Thyroid gland (tissue), 4 donors: ENCODE results near the gene KCNG1. TPM values are rescaled to one million over a fixed set of nuclear protein-coding genes. Genes with fewer than 3 reads are reported as not detected.

ENCODE experiments used
- DNase-seq, 2 donors: peaks; one replicate each; pipeline ENCODE4 v3.0.0-alpha.2; 2019
- H3K27ac ChIP-seq, 3 donors: fragments of 200-600 bp; sonication (generic); 1 replicate in 2 of 3; 2 replicates in 1 of 3; pipeline ENCODE4 v1.5.1; 2016 to 2019; ENCODE audit warnings: mild to moderate bottlenecking in 1 of 3, moderate library complexity in 1 of 3
- H3K27me3 ChIP-seq: fragments of 200-600 bp; sonication (generic); one replicate; pipeline ENCODE4 v1.5.1; 2019
- H3K36me3 ChIP-seq, 2 donors: fragments of 200-600 bp; sonication (generic); one replicate each; pipeline ENCODE4 v1.5.1; 2016 to 2019
- H3K4me1 ChIP-seq, 2 donors: fragments of 200-600 bp; sonication (generic); one replicate each; pipeline ENCODE4 v1.5.1; 2017 to 2019
- H3K4me3 ChIP-seq, 3 donors: fragments of 200-600 bp; sonication (generic); replicated peaks in 1 of 3; 1 replicate in 2 of 3; 2 replicates in 1 of 3; pipeline ENCODE4 v1.5.1; 2016; ENCODE audit warnings: mild to moderate bottlenecking in 1 of 3
- H3K9me3 ChIP-seq: fragments of 200-600 bp; sonication (generic); one replicate; pipeline ENCODE4 v1.5.1; 2017
- CTCF ChIP-seq, 6 experiments: fragments of 200-600 bp in 3 of 6; fragments of 450-650 bp in 3 of 6; sonication (generic) in 3 of 6; IDR thresholded peaks; one replicate each; pipeline ENCODE4 v1.5.1; 2016 to 2019; ENCODE audit warnings: antibody characterized with exemption in 6 of 6, mild to moderate bottlenecking in 2 of 6, inconsistent platforms in 1 of 6, moderate library complexity in 1 of 6
- POLR2A ChIP-seq, 2 donors: fragments of 450-650 bp; IDR thresholded peaks; one replicate each; pipeline ENCODE4 v1.6.1; 2017; ENCODE audit warnings: antibody characterized with exemption in 2 of 2, mild to moderate bottlenecking in 2 of 2, moderate library complexity in 1 of 2
- WGBS, 2 donors: methylation state at CpG; one replicate each; pipeline ENCODE4 v1.1.5; 2017; 5-methylcytosine and 5-hydroxymethylcytosine counted together
- intact Hi-C: fragments of 100-400 bp; cut with DNase I; formaldehyde crosslinking; loops from one replicate; pipeline ENCODE4 v1.15.1; 2023
- total RNA-seq, 4 donors: library from RNA; depleted of rRNA; stranded (reverse); fragments of >200 nt; gene quantifications; one replicate each; pipeline ENCODE4 v1.2.3, GENCODE V29; 2016

KCNG1 gene
- total RNA-seq, 4 donors from 2014 or later = 0.13 TPM; not detected in 3

GRCh38 chr20:50967586-50967985, 55.3 kb downstream of the KCNG1 start:
- DNase-seq = peak; percentile 26 to 45
- WGBS, 2 donors = 3 to 13% methylated on average over 7 of the region's 7 CpGs
- Histone ChIP-seq H3K4me1 (no peaks in the 10 kb centered on the region), H3K27me3 (no peaks in the 10 kb centered on the region), H3K36me3 (no peaks in the 10 kb centered on the region), H3K9me3 (no peaks in the 10 kb centered on the region), H3K27ac (no peak overlapping the region), H3K4me3 (no peak overlapping the region)
- intact Hi-C loops = no loop called here
- TF ChIP-seq CTCF (IDR thresholded peaks at IDR 0.05) (no peak), POLR2A (IDR thresholded peaks at IDR 0.05) (no peak)

- no peaks in the 10 kb centered on the region for H3K9me3 ChIP-seq
- intact Hi-C loops = loop anchor here (2.0 kb wide), 1 partner anchor 27 kb away; no protein-coding TSS in a partner anchor
- H3K4me3 ChIP-seq = peak overlapping the region in 2 of 3 donors; percentile 34 to 99
- TF ChIP-seq CTCF (IDR thresholded peaks at IDR 0.05) (no peak), POLR2A (IDR thresholded peaks at IDR 0.05) (no peak)
- no peaks in the 10 kb centered on the region for H3K36me3 ChIP-seq
- H3K4me1 ChIP-seq = peaks cover 21 to 24% of the 10 kb centered on the region in 2 donors
- WGBS, 2 donors = 54 to 62% methylated on average over 19 of the region's 25 CpGs
- DNase-seq = no peak
- no peaks in the 10 kb centered on the region for H3K27me3 ChIP-seq
- no peak overlapping the region for H3K27ac ChIP-seq
Measured at GRCh38 chr20:50959543-50960126, 63.3 kb downstream of the KCNG1 start.

- DNase-seq = peak; percentile 78 to 80
- TF ChIP-seq CTCF (IDR thresholded peaks at IDR 0.05) (no peak), POLR2A (IDR thresholded peaks at IDR 0.05) (peak in 1 of 2 donors; percentile 38)
- H3K9me3 ChIP-seq = no peaks in the 10 kb centered on the region
- H3K36me3 ChIP-seq = peaks cover under 1 to 3% of the 10 kb centered on the region in 2 donors
- no peaks in the 10 kb centered on the region for H3K27me3 ChIP-seq
- intact Hi-C loops = loop anchor here (2.0 kb wide), 1 partner anchor 26 kb away; no protein-coding TSS in a partner anchor
- peaks cover 21 to 24% of the 10 kb centered on the region in 2 donors for H3K4me1 ChIP-seq
- H3K27ac ChIP-seq = peak within 1 kb of the TSS; percentile 84 to 95 (median 90)
- 4% methylated on average over 16 to 30 of the region's 67 CpGs for WGBS, 2 donors
- H3K4me3 ChIP-seq = peak within 1 kb of the TSS; percentile 82 to 99 (median 86)
Measured at GRCh38 chr20:50958615-50959542, 64.0 kb downstream of the KCNG1 start, which contains the start of gene MOCS3. MOCS3 (plus strand) TSS chr20:50958818; CDS start chr20:50958843, 25 bp downstream.

GRCh38 chr20:50957798-50958614, 64.9 kb downstream of the KCNG1 start, which contains the start of gene DPM1:
DPM1 (minus strand) TSS chr20:50958532; CDS start chr20:50958523, 9 bp downstream.
- peak; percentile 87 to 89 for DNase-seq
- peaks cover 21 to 24% of the 10 kb centered on the region in 2 donors for H3K4me1 ChIP-seq
- H3K9me3 ChIP-seq = no peaks in the 10 kb centered on the region
- intact Hi-C loops = loop anchor here (2.0 kb wide), 1 partner anchor 25 kb away; no protein-coding TSS in a partner anchor
- peak within 1 kb of the TSS; percentile 82 to 99 (median 86) for H3K4me3 ChIP-seq
- H3K27ac ChIP-seq = peak within 1 kb of the TSS; percentile 84 to 95 (median 90)
- H3K36me3 ChIP-seq = peaks cover 6 to 8% of the 10 kb centered on the region in 2 donors
- TF ChIP-seq POLR2A (IDR thresholded peaks at IDR 0.05) = peak; percentile 63 to 82
- TF ChIP-seq CTCF (IDR thresholded peaks at IDR 0.05) = no peak
- 0 to 1% methylated on average over 44 to 51 of the region's 52 CpGs for WGBS, 2 donors
- H3K27me3 ChIP-seq = no peaks in the 10 kb centered on the region
